Thyroid gland (tissue), 4 donors: Measurements from ENCODE around the gene SH3RF3.

ENCODE experiments used
- POLR2A ChIP-seq, 2 donors: fragments of 450-650 bp; IDR thresholded peaks; one replicate each; pipeline ENCODE4 v1.6.1; 2017; ENCODE audit warnings: antibody characterized with exemption in 2 of 2, mild to moderate bottlenecking in 2 of 2, moderate library complexity in 1 of 2
- TF ChIP-seq, protein P1 (sequence below), 6 experiments: fragments of 200-600 bp in 3 of 6; fragments of 450-650 bp in 3 of 6; sonication (generic) in 3 of 6; IDR thresholded peaks; one replicate each; pipeline ENCODE4 v1.5.1; 2016 to 2019; ENCODE audit warnings: antibody characterized with exemption in 6 of 6, mild to moderate bottlenecking in 2 of 6, inconsistent platforms in 1 of 6, moderate library complexity in 1 of 6

DNA sequence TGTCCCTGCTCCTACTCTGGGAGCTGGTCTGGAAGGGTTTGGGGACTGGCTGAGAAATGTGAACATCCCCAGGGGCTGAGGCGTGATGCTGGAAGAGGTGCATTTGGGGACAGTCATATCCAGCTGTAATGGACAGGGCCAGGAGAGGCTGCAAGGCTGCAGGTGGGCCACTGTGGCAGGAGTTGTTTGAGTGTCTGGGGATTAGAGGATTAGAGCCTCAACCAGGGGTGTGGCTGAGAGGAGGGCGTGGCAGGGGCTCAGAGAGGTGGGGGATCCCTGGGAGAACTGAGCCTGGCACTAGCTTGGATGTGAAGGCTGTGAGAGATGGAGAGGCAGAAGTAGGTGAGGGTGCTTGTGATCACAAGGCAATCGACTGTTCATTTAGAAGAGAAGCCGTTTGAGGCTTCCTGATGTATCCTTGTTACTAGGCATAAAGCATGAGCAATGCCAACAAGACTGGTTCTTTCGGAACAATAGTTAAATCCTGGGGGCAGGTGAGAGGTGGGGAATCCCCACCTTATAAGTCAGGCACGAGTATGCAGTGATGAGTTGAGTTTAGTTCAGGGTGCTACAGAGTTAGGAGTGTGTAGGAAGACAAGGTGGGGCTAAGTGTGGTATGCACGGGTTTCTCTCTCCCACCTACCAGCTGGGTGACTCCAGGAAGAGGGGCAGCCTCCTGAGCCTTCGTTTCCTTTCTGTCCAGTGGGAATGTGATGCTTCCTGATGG is 31.9 kb downstream of the SH3RF3 start:
- TF ChIP-seq, protein P1, sequence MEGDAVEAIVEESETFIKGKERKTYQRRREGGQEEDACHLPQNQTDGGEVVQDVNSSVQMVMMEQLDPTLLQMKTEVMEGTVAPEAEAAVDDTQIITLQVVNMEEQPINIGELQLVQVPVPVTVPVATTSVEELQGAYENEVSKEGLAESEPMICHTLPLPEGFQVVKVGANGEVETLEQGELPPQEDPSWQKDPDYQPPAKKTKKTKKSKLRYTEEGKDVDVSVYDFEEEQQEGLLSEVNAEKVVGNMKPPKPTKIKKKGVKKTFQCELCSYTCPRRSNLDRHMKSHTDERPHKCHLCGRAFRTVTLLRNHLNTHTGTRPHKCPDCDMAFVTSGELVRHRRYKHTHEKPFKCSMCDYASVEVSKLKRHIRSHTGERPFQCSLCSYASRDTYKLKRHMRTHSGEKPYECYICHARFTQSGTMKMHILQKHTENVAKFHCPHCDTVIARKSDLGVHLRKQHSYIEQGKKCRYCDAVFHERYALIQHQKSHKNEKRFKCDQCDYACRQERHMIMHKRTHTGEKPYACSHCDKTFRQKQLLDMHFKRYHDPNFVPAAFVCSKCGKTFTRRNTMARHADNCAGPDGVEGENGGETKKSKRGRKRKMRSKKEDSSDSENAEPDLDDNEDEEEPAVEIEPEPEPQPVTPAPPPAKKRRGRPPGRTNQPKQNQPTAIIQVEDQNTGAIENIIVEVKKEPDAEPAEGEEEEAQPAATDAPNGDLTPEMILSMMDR (IDR thresholded peaks at IDR 0.05), result no peak
- TF ChIP-seq POLR2A (IDR thresholded peaks at IDR 0.05), result no peak
